ENCODE data around the gene EDEM3.
"Not testable (repeated sequence)": the region's sequence is repeated elsewhere in the genome, so short reads cannot be mapped to it uniquely, and the experiment has no call there.

The EDEM3 gene

GRCh38 chr1:184767591-184767990, 12.9 kb upstream of the EDEM3 start:
- no peak for DNase-seq

DNA sequence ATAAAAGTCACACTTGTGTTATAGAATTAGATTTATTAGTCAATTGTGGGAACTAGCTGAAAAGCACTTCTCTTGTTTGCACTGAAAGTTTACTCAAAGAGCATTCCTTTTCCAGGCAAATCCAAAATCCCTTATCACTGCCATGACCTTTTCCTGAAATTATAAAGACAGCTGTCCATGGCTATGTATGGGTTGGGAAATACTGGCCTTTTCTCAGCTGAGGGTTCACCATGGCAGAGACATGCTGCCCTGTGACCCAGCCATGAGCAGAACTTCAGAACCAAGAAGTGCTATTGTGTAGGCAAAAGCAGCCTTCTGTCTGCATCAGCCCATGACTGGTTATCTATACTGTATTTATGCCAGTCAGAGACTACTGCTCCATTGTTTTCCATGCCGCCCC, 9.8 kb upstream of the EDEM3 start:
- no peak for DNase-seq

- DNase-seq = not testable (repeated sequence)
Measured at GRCh38 chr1:184763520-184763919, 8.9 kb upstream of the EDEM3 start.

DNA sequence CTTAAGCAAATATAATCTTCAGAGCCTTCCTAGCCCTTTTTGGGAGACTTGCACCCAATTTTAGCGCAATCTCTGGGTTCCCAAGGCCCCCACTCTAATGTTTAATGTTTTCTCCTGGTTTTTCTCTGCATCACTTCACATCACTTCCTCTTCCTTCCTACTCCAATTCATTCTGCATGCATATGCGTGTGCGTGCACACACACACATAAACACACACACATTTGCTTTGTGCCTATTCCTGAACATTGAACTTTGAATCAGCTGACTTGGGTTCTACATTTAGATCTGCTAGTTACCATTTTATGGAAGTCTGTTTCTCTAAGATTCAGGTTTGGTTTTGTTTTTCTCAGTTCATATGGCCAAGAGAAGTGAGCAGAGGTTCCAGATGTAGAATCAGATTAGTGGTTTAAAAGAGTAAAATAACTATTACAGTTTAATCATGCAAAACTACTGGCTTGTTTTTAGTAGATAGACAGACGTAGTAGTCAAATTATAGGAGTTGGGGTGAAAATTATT, 7.4 kb upstream of the EDEM3 start:
- DNase-seq = no peak

DNA sequence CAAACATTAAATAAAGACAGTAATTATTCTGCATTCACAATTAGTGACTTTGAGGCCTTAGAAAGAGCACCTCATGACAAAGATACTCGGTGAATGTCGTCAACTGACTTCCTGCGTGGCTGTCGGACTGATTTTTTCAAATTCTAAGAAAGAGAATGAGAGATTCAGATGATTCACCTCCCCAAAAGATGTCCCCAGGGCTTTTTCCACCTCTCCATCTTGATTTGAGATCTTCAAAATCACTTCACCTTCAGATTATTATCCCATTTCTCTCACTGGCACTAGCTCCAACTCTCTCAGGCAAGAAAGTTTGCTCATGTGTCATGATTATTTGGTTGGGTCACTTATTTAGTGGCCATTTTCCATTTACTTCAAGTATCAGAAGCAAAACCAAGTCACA, 5.0 kb upstream of the EDEM3 start:
- DNase-seq = no peak

GRCh38 chr1:184759112-184759511, 4.5 kb upstream of the EDEM3 start:
- DNase-seq = no peak

GRCh38 chr1:184757891-184758290, 3.2 kb upstream of the EDEM3 start:
- no peak for DNase-seq

- no peak for DNase-seq
Measured at GRCh38 chr1:184757406-184757805, 2.7 kb upstream of the EDEM3 start.

- DNase-seq = no peak
Measured at GRCh38 chr1:184755226-184756065, 788 bp upstream of the EDEM3 start.

- peak; percentile 11 for DNase-seq
Measured at GRCh38 chr1:184753608-184754475, 816 bp downstream of the EDEM3 start.

DNA sequence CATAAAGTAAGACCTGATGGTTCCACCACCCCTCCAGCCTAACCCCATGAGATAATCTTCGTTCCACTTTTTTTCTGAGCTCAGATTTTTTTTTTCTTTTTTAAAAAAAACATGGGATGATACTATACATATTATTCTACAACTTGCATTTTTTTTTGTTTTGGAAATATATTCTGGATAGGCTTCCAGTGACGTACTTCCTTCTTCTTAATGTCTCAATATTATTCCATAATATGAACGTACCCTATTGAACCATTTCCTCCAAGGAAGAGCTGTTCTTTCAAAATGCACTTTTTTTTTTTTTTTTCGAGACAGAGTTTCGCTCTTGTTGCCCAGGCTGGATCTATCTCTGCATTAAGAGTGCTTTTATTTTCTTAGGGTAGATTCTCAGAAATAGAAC, 1.5 kb downstream of the EDEM3 start:
- no peak for DNase-seq

GRCh38 chr1:184752656-184753055, 2.0 kb downstream of the EDEM3 start:
- no peak for DNase-seq

DNA sequence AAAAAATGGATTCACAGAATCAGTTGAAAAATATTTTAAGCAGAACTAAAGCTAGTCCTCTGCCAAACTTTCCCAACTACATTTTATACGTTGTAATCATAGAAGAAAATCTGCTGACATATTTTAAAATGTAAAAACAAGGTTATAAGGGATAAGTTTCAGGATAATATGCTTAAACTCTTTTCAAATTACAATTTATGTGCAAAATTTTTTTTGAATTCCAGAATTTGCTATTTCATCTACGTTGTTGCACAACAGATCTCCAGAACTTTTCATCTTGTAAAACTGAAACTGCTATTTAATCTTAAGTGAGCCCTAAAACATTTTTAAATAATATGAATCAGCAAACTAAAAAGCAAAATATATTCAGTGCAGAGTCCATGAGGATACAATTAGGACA, 5.9 kb downstream of the EDEM3 start:
- no peak for DNase-seq

- DNase-seq = no peak
Measured at GRCh38 chr1:184747089-184747955, 7.3 kb downstream of the EDEM3 start.

GRCh38 chr1:184745929-184746638, 8.6 kb downstream of the EDEM3 start:
- DNase-seq = peak; percentile 46

DNA sequence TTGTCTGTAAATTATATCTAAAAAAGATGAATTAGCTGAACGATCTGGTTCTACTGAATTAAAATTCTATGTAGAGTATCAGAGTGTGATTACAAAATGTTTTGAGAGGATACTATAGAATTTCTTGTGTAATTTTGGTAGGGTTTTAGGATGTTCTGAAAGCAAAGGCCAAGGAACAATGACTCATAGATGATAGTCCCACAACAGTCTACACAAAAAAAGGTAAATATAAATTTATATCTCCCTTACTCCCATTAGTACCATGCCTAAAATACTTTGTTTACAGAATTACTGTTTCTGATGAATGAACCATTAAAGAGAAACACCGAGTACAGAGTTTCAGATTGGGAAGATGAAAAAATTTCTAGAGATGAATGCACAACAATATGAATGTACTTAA, 9.5 kb downstream of the EDEM3 start:
- DNase-seq = no peak

DNA sequence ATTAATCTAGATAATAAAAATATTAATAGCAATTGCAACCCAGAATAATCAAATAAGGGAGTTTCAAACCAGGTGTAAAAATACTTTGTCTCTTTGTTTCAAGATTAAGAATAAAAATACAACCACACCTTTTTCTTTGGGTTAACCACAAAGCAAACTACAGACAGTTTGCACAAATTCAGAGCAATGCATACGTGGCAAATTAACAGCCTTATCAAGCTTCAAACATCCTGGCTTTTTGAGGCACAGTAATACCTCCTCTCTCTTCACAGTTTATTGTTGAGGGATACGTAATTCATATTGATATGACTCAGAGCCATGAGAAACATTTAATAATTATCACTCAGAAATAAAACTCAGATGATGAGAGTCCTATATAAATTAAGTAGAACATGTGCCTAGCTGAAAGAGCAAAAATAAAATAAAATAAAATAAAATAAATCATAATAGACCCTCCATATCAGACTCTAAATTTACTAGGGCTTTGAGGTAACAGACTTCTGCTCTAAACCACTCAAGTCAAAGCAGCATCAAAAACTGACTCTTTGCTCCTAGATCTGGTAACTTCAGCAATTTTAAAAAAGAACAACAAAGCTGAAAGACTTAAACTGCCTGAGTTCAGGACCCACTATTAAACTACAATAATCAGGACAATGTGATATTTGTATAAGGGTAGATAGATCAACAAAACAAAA, 11.4 kb downstream of the EDEM3 start:
- peak; percentile 74 for DNase-seq

- DNase-seq = no peak
Measured at GRCh38 chr1:184740344-184740743, 14.3 kb downstream of the EDEM3 start.

DNA sequence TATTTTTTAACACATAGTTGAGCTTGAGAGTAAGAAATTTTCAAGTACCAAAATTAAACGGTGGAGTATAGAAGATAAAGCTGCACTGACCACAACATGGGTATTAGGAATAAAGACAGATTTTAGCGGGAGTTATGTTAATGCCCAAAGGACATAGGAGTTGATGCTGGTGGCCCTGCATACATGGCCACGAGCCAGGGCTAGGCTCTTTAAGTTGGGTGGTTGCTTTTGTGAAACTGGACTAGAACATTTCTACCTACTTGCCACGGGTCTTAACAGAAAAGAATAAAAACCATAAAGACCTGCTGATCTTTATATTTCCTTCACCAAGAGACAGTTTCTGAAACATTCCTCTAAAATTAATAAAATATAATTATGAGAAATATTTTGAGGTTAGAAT, 14.9 kb downstream of the EDEM3 start:
- DNase-seq = no peak

GRCh38 chr1:184739070-184739469, 15.6 kb downstream of the EDEM3 start:
- DNase-seq = no peak

DNA sequence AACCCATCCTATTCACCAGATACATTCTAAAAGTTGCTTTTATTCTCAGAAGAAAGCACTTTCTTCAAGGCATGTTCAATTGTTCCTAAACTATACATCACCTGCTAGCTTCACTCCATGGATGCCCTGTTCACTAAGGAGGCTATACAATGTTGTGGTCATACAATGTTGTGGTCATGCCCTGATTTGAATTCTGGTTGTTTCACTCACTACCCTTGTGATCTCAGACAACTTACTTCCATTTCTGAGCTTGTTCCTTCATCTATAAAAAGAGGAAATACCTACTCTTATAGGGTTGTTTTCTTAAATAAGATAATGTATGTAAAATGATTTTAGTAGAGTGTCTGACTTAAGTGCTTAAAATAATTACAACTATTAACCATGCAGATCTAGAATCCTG, 19.7 kb downstream of the EDEM3 start:
- no peak for DNase-seq

DNA sequence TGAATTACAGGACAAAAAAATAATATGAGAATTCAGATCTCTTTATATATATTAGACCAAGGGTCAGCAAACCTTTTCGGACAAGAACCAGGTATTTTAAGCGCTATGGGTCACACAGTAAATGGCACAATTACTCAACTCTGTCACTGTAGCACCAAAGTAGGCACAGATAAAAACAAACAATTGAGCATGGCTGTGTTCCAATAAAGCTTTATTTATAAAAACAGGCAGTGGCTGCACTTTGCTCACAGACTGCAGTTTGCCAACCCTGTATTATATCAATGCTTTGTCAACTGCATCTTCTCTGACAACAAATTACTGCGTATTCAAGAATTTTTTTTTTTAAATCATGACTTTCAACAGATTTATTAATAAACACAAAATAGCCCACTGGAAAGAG, 29.8 kb downstream of the EDEM3 start:
- DNase-seq = no peak
